GM18526 (cell line): ENCODE measurements around the gene NUP210.

Experiments used
- POLR2A ChIP-seq: IDR thresholded peaks from 3 replicates; pipeline ENCODE4 v1.6.1; 2011; ENCODE audit not compliant: insufficient read length; ENCODE audit errors: extremely low read depth

The NUP210 gene

GRCh38 chr3:13415997-13416793 is 3.9 kb downstream of the NUP210 start:
- TF ChIP-seq POLR2A, result no peak

GRCh38 chr3:13415236-13415986 is 4.7 kb downstream of the NUP210 start:
- TF ChIP-seq POLR2A, result no peak

GRCh38 chr3:13414040-13414729 is 5.9 kb downstream of the NUP210 start:
- peak; percentile 44 for TF ChIP-seq POLR2A

- TF ChIP-seq POLR2A, result no peak
Observed at GRCh38 chr3:13411186-13411860, 8.8 kb downstream of the NUP210 start.

- TF ChIP-seq POLR2A, result no peak
Observed at GRCh38 chr3:13408890-13409289, 11.2 kb downstream of the NUP210 start.

GRCh38 chr3:13407926-13408325 is 12.2 kb downstream of the NUP210 start:
- no peak for TF ChIP-seq POLR2A

- no peak for TF ChIP-seq POLR2A
Observed at GRCh38 chr3:13407475-13407874, 12.6 kb downstream of the NUP210 start.

GRCh38 chr3:13406190-13406589 is 13.9 kb downstream of the NUP210 start:
- no peak for TF ChIP-seq POLR2A

- TF ChIP-seq POLR2A, result no peak
Observed at GRCh38 chr3:13405614-13406013, 14.5 kb downstream of the NUP210 start.

GRCh38 chr3:13404626-13405452 is 15.3 kb downstream of the NUP210 start:
- no peak for TF ChIP-seq POLR2A

- TF ChIP-seq POLR2A, result no peak
Observed at GRCh38 chr3:13403847-13404246, 16.3 kb downstream of the NUP210 start.

- TF ChIP-seq POLR2A, result no peak
Observed at GRCh38 chr3:13403213-13403819, 16.8 kb downstream of the NUP210 start.

- no peak for TF ChIP-seq POLR2A
Observed at GRCh38 chr3:13401149-13401548, 19.0 kb downstream of the NUP210 start.

- no peak for TF ChIP-seq POLR2A
Observed at GRCh38 chr3:13400114-13400673, 19.9 kb downstream of the NUP210 start.

GRCh38 chr3:13399603-13400002 is 20.5 kb downstream of the NUP210 start:
- no peak for TF ChIP-seq POLR2A
